B cell (primary cell): ENCODE measurements around the gene CCDC116.

ENCODE experiments used
- EZH2 ChIP-seq: IDR thresholded peaks from 2 replicates; pipeline ENCODE4 v1.6.1; 2012; ENCODE audit warnings: borderline replicate concordance, low read depth, mild to moderate bottlenecking, moderate library complexity, low read length; ENCODE audit not compliant: insufficient read depth, poor library complexity, severe bottlenecking
- TF ChIP-seq, protein P1 (sequence below): fragments of 200-600 bp; IDR thresholded peaks from one replicate; pipeline ENCODE4 v1.8.0; 2022; ENCODE audit warnings: antibody characterized with exemption, mild to moderate bottlenecking

DNA sequence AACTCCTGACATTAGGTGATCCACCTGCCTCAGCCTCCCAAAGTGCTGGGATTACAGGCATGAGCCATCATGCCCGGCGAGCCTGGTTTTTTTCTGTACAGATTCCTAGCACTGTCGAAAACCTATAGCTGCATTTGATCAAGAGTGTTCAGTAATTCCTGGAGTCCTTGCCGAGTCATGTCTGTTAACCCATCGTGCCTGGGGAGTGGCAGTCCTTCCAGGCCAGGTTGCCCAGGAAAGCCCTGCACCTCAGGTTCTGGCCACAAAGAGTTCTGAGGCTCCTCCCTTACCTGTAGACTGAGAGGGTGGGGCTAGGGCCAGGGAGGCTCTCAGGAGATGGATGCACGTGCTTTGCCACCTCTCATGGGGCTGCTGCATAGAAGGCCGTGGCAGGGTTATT is 19.7 kb upstream of the CCDC116 start:
- no peak for TF ChIP-seq EZH2
- TF ChIP-seq, protein P1, sequence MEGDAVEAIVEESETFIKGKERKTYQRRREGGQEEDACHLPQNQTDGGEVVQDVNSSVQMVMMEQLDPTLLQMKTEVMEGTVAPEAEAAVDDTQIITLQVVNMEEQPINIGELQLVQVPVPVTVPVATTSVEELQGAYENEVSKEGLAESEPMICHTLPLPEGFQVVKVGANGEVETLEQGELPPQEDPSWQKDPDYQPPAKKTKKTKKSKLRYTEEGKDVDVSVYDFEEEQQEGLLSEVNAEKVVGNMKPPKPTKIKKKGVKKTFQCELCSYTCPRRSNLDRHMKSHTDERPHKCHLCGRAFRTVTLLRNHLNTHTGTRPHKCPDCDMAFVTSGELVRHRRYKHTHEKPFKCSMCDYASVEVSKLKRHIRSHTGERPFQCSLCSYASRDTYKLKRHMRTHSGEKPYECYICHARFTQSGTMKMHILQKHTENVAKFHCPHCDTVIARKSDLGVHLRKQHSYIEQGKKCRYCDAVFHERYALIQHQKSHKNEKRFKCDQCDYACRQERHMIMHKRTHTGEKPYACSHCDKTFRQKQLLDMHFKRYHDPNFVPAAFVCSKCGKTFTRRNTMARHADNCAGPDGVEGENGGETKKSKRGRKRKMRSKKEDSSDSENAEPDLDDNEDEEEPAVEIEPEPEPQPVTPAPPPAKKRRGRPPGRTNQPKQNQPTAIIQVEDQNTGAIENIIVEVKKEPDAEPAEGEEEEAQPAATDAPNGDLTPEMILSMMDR, result no peak
